Fibroblast of upper back skin (primary cell): ENCODE data around the gene RHOBTB1.
"Not testable (repeated sequence)": the region's sequence is repeated elsewhere in the genome, so short reads cannot be mapped to it uniquely, and the experiment has no call there.

Source experiments
- DNase-seq: peaks from one replicate; pipeline ENCODE4 v3.0.0-alpha.2; 2013

RHOBTB1 gene, protein sequence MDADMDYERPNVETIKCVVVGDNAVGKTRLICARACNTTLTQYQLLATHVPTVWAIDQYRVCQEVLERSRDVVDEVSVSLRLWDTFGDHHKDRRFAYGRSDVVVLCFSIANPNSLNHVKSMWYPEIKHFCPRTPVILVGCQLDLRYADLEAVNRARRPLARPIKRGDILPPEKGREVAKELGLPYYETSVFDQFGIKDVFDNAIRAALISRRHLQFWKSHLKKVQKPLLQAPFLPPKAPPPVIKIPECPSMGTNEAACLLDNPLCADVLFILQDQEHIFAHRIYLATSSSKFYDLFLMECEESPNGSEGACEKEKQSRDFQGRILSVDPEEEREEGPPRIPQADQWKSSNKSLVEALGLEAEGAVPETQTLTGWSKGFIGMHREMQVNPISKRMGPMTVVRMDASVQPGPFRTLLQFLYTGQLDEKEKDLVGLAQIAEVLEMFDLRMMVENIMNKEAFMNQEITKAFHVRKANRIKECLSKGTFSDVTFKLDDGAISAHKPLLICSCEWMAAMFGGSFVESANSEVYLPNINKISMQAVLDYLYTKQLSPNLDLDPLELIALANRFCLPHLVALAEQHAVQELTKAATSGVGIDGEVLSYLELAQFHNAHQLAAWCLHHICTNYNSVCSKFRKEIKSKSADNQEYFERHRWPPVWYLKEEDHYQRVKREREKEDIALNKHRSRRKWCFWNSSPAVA

DNA sequence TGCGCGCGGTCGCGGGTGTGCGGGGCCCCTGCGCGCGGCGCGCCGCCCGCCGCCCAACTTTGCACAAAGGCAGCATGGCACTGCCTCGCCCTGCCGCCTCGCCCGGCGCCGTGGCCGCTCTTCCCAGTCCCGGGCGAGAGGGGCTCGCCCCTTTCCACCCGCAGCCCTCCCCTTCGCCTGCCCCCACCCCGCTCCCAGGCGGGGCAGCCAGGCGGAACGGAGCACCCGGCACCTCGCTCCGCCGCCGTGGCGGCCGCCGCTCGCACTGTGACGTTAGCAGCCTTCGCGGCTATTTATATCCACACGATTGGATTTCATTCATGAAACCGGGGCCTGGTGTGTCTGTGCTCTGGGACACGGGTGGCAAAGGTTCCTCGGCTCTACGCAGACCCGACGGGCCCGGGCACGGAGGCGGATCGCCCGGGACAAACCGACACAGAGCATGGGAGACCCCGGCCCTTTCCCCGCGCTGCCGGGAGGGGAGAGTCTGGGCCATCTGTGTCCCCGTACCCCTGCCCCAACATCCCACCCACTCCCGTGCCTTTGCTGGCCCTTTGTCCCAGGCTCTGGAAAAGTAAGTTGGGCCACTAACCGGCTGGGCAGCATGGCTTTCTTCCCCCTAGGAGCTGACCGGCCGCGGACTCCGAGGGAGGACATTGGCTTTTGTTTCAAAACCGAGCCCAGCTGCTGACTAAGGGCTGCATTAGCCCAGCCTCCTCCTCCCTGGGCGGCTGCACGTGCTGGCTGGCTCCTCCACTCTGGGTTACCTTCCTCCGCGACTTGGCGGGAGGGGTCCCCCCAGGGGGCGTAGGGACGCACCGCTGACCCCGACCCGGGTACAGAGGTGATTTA is at the start of gene RHOBTB1:
Gene RHOBTB1, minus strand, starts transcription at position 128 of the 852 bp plus-strand sequence. CDS start 32,643 bp downstream, outside the sequence.
- peak; percentile 84 for DNase-seq

GRCh38 chr10:60992636-60993035 is 48.7 kb upstream of the RHOBTB1 start:
- peak; percentile 53 for DNase-seq

DNA sequence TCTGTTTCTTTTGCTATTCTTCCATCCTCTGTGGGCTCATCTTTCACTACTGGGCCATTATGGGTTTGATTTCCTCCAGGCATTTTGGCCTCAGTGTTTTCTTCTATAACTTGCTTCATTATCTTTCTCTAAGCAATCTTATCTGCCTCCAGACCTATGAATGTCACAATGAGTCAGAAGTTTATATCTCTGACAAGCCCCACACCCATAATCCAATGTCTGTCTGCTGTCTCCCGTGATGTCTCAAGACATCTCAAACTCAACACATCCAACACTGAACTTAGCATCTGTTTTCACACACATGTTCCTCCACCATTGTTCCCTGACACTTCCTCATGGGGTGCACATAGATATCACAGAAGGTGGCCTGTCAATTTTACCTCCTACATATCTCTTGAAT is 46.7 kb upstream of the RHOBTB1 start:
- DNase-seq, result no peak

DNA sequence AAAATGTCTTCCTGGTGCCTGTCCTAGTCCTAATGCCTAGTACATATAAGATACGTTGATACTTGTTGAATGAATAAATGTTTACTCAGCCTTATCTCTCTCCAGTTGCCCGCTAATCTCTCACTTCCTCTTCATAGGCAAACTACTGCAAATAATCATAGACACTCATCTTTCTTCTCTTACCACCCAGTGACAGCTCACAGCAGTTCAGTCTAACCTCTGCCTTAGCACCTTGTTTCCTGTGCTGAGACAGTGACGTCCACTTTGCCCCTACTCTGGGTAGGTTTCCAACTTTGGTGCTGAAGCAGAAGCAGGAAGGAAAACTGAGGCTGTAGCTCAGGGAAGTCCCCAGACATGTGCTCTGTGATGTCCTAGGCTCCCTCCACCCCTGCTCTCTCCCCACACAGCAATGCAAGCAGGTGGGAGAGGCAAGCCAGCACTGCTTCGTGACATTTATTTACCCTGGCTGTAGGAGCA is 45.5 kb upstream of the RHOBTB1 start:
- no peak for DNase-seq

DNA sequence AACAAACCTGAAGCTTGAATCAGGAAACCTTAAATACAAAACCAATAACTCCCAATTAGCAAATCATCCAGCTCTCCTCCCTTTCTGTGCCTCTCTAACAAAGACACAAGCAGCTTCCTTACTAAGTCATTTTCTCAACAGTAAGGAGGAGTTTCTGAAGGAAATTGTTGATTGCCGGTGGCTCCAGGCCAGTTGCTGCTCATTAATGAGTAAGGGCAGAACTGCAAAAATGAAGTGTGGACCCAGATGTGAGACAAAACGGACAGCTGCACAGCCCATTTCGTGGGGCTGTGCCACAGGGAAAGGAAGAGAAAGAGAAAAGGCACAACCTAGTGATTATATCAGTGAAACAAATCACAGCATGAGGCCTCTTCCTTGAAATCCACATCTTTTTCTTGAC is 42.8 kb upstream of the RHOBTB1 start:
- no peak for DNase-seq

GRCh38 chr10:60985951-60986350 is 42.0 kb upstream of the RHOBTB1 start:
- peak; percentile 18 for DNase-seq

GRCh38 chr10:60980997-60981396 is 37.0 kb upstream of the RHOBTB1 start:
- peak; percentile 51 for DNase-seq

GRCh38 chr10:60979667-60980104 is 35.7 kb upstream of the RHOBTB1 start:
- no peak for DNase-seq

GRCh38 chr10:60978287-60979115 is 34.5 kb upstream of the RHOBTB1 start:
- DNase-seq, result peak; percentile 84

GRCh38 chr10:60977161-60978122 is 33.5 kb upstream of the RHOBTB1 start:
- DNase-seq, result no peak

- DNase-seq, result no peak
Measured at GRCh38 chr10:60976687-60977086, 32.7 kb upstream of the RHOBTB1 start.

DNA sequence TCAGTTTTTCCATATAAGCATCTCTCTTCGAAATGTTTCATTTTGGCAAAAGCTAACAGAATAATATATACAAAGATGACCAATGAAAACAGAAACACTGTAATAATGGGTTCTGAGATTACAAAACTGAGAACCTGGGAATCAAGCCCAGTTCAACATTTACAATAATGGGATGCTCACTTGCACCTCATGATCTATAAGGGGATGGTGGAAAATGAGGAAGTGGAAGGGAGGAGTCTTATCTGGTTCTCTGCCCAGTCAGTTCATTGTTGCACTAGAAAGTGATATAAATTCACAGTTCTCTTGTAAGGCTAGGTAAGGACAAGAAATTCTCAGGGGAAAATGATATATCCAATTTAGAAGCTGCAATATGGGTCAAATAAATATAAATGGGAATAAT is 31.7 kb upstream of the RHOBTB1 start:
- DNase-seq, result peak; percentile 21

DNA sequence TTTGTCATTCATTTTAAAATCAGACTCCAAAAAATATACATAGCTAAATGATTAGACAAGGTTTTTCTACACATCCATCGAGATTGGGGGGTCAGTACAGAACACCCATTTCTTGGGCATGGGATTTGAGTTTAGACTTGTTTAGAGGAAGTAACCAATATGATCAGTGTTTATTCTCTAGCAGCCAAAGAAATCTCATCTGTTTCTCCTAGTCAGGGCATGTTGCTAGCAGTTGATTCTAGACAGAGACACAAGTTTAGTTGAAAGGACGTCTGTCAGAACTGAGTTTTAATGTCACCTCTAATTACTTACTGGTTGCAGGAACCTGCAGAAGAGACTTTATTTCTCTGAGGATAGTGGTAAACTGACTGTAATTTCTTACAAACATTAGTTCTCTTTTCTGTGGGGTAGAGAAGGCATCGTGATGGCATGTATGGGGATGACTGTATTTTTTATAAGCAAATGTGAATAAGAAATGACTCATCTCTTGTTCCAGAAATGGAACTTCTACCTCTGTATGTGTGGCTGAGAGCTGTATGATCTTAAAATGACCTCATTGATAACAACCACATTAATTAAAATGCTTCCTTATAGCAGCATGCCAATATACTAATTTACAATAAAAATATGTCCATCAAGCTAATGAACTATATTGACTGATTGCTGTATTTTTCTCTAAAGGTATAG is 30.6 kb upstream of the RHOBTB1 start:
- DNase-seq, result peak; percentile 47

- DNase-seq, result no peak
Measured at GRCh38 chr10:60973086-60973485, 29.1 kb upstream of the RHOBTB1 start.

GRCh38 chr10:60972181-60972580 is 28.2 kb upstream of the RHOBTB1 start:
- not testable (repeated sequence) for DNase-seq

DNA sequence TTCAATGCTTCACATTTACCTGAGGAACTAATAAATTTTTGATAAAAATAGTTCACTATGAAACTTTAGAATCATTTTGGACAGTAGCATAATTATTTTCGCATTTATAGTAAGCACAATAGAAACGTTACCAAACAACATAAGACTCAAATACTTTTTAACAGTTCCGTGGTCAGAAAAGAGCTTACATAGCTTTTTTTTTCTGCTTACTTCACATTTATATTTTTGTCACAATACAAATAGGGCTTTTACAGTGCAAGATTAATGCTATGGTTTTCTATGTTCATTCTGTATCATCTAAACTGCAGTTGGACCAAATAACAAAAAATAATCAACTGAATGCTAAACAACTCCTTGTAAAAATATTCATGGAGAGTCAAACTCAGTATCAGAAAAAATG is 26.5 kb upstream of the RHOBTB1 start:
- DNase-seq, result no peak

GRCh38 chr10:60968504-60968903 is 24.5 kb upstream of the RHOBTB1 start:
- DNase-seq, result no peak

DNA sequence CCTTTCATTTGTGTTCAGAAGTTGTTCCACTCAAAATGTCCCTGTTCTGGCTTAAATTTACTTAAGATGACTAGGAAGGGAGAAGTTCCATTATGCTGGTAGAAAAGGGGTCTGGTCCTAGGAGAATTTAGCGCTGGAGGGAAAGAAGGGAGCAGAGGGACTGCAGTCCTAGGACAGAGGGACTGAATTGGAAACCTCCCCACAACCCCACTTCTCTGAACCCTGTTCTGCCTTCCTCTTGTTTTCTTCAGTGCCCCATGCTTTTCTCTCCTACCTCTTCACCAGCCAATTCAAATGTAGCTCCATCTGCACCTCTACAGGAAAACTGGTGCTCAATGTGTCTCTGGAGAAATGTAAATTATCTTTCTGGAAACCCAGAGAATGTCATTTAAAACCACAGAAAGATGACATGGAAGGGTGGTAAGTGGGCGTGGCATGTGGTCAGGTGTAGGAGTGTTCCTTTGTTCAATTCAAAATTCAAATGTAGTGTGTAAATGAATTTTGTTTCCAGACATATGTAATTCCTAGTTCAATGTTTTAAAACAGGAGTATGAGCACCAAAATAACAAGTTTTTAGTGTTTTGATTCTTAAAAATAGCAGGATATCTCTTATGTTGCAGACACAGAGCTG is 24.0 kb upstream of the RHOBTB1 start:
- no peak for DNase-seq

DNA sequence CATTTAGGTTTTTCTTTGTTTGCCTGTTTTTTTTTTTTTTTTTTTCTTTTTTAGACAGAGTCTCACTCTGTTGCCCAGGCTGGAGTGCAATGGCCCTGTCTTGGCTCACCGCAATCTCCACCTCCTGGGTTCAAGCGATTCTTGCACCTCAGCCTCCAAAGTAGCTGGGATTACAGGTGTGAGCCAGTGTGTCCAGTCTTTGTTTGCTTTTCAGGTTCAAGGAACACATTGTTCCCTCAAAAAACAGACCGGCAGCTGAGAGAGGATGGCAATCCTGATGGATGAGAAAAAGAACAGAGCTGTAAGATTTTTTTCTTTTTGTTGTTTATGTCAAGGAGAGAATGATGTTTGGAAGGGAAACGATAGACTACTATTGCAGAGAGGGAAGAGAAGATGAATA is 23.3 kb upstream of the RHOBTB1 start:
- no peak for DNase-seq

- no peak for DNase-seq
Measured at GRCh38 chr10:60965696-60966095, 21.7 kb upstream of the RHOBTB1 start.
